ENCODE results near the gene ACACB. TPM values are rescaled to one million over a fixed set of nuclear protein-coding genes. Genes with fewer than 3 reads are reported as not detected.

ACACB gene
- total RNA-seq, 1 experiment from 2014 or later, result 26.2 TPM

DNA sequence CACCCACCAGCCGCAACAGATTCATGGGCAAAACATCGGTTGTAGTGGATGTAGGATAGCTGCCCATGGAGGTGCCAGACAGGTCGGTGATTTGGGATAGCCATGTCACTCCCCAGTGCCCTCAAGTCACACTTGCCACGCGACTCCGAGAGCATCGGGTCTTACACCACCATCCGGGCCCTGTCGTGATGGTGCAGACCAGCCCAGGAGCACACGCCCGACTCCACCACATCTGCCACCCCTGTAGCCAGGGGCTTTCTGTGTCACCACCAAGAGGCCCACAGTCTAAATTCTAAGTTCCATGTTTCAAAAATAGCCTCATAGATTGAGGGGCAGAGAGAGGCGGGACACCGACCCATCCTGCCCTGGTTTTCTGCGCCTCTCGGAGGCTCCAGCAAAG, 174.7 kb downstream of the ACACB start:
- H3K36me3 Mint-ChIP-seq (ENCODE audit: insufficient read depth, unreplicated experiment), result no peaks in the 10 kb centered on the region
- ChIA-PET POLR2A (no interaction called here), CTCF (no interaction called here)
- no TSS peak for BruUV-seq (replicated peaks)
- H3K4me3 Mint-ChIP-seq (ENCODE audit: unreplicated experiment), result no peak overlapping the region
- TF ChIP-seq, protein P1, sequence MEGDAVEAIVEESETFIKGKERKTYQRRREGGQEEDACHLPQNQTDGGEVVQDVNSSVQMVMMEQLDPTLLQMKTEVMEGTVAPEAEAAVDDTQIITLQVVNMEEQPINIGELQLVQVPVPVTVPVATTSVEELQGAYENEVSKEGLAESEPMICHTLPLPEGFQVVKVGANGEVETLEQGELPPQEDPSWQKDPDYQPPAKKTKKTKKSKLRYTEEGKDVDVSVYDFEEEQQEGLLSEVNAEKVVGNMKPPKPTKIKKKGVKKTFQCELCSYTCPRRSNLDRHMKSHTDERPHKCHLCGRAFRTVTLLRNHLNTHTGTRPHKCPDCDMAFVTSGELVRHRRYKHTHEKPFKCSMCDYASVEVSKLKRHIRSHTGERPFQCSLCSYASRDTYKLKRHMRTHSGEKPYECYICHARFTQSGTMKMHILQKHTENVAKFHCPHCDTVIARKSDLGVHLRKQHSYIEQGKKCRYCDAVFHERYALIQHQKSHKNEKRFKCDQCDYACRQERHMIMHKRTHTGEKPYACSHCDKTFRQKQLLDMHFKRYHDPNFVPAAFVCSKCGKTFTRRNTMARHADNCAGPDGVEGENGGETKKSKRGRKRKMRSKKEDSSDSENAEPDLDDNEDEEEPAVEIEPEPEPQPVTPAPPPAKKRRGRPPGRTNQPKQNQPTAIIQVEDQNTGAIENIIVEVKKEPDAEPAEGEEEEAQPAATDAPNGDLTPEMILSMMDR (IDR thresholded peaks at IDR 0.05; ENCODE audit: insufficient read depth in 1 of 2, low read depth in 1 of 2, low read length in 1 of 2, severe bottlenecking in 1 of 2, unreplicated experiment in 1 of 2), result no peak
- H3K36me3 ChIP-seq (ENCODE audit: control insufficient read depth, insufficient read depth, low read length), result no peaks in the 10 kb centered on the region
- H3K9me3 Mint-ChIP-seq (ENCODE audit: unreplicated experiment), result no peaks in the 10 kb centered on the region
- no peaks in the 10 kb centered on the region for H3K4me1 Mint-ChIP-seq (ENCODE audit: low read depth, unreplicated experiment)
- intact Hi-C loops (cut with micrococcal nuclease; ENCODE audit: unreplicated experiment), result no loop called here
- no peak overlapping the region for H3K27ac Mint-ChIP-seq (ENCODE audit: unreplicated experiment)
- H3K9me3 ChIP-seq, result no peaks in the 10 kb centered on the region
- peaks cover 4% of the 10 kb centered on the region for H3K27me3 Mint-ChIP-seq (ENCODE audit: insufficient read depth, unreplicated experiment)
- H3K27me3 ChIP-seq (replicated peaks; ENCODE audit: control insufficient read depth, insufficient read depth, low read length), result no peaks in the 10 kb centered on the region
- no peaks in the 10 kb centered on the region for H3K4me1 ChIP-seq
- H3K4me3 ChIP-seq (ENCODE audit: low read depth, low read length), result no peak overlapping the region
- DNase-seq, result no peak

DNA sequence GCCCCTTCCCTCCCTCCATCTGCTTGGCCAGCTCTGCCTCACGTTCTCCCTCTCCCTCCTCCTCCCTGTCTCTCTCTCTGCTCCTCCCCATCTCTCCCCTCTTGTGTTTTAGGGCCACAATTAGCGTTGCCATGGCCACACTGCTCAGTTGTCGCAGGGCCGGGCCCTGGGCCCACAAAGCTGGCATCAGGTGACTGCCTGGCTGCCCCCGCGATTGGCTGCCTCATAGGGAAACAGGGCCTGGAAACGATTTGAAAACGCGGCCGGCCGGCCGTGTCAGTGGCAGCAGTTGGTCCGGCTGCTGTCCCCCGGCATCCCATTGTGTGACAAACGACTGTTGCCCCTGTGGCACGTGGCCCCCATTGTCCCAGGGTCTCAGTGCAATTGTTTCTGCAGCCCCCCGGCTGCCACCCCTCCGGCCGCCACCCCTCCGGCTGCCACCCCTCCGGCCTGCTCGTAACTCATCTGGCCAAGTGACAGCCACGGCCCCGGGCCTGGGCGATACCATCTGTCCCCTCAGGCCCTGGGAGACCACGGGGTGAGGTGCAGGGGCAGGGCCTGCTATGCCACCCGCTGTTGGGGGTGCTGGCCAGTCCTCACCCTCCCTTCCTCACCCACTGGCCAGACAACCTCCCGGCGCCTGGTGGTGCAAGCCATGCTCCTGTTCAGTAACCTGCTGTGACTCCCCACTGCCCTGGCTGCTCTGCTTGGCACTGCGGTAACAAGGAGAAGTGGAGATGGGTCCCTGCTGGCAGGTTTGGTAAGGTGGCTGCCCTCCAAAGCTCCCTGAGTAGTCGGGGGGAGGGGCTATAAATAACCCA, 175.3 kb downstream of the ACACB start:
- peaks cover 7% of the 10 kb centered on the region for H3K27me3 Mint-ChIP-seq (ENCODE audit: insufficient read depth, unreplicated experiment)

GRCh38 chr12:109292342-109292711, 175.9 kb downstream of the ACACB start:
- Mint-ChIP-seq H3K36me3 (ENCODE audit: insufficient read depth, unreplicated experiment) (no peaks in the 10 kb centered on the region), H3K27me3 (ENCODE audit: insufficient read depth, unreplicated experiment) (peaks cover 7% of the 10 kb centered on the region), H3K4me1 (ENCODE audit: low read depth, unreplicated experiment) (no peaks in the 10 kb centered on the region), H3K9me3 (ENCODE audit: unreplicated experiment) (no peaks in the 10 kb centered on the region), H3K27ac (ENCODE audit: unreplicated experiment) (no peak overlapping the region), H3K4me3 (ENCODE audit: unreplicated experiment) (no peak overlapping the region)
- intact Hi-C loops (cut with micrococcal nuclease; ENCODE audit: unreplicated experiment), result no loop called here
- ChIA-PET CTCF (no interaction called here), POLR2A (no interaction called here)
- BruUV-seq (replicated peaks), result no TSS peak
- TF ChIP-seq, protein P1 (IDR thresholded peaks at IDR 0.05; ENCODE audit: insufficient read depth in 1 of 2, low read depth in 1 of 2, low read length in 1 of 2, severe bottlenecking in 1 of 2, unreplicated experiment in 1 of 2), result no peak
- no peak overlapping the region for H3K4me3 ChIP-seq (ENCODE audit: low read depth, low read length)
- no peaks in the 10 kb centered on the region for H3K9me3 ChIP-seq
- no peaks in the 10 kb centered on the region for H3K4me1 ChIP-seq
- H3K27me3 ChIP-seq (replicated peaks; ENCODE audit: control insufficient read depth, insufficient read depth, low read length), result no peaks in the 10 kb centered on the region
- no peaks in the 10 kb centered on the region for H3K36me3 ChIP-seq (ENCODE audit: control insufficient read depth, insufficient read depth, low read length)
- DNase-seq, result no peak

More for the DNA sequence above, 175.3 kb downstream of the ACACB start:
- H3K9me3 ChIP-seq, result no peaks in the 10 kb centered on the region
- no peak for DNase-seq
- CTCF ChIA-PET, result no interaction called here
- TF ChIP-seq, protein P1 (IDR thresholded peaks at IDR 0.05; ENCODE audit: insufficient read depth in 1 of 2, low read depth in 1 of 2, low read length in 1 of 2, severe bottlenecking in 1 of 2, unreplicated experiment in 1 of 2), result no peak
- H3K4me3 Mint-ChIP-seq (ENCODE audit: unreplicated experiment), result no peak overlapping the region
- BruUV-seq (replicated peaks), result no TSS peak
- no peak overlapping the region for H3K4me3 ChIP-seq (ENCODE audit: low read depth, low read length)
- H3K9me3 Mint-ChIP-seq (ENCODE audit: unreplicated experiment), result no peaks in the 10 kb centered on the region
- no peaks in the 10 kb centered on the region for H3K27me3 ChIP-seq (replicated peaks; ENCODE audit: control insufficient read depth, insufficient read depth, low read length)
- H3K36me3 ChIP-seq (ENCODE audit: control insufficient read depth, insufficient read depth, low read length), result no peaks in the 10 kb centered on the region
- intact Hi-C loops (cut with micrococcal nuclease; ENCODE audit: unreplicated experiment), result no loop called here
- H3K4me1 Mint-ChIP-seq (ENCODE audit: low read depth, unreplicated experiment), result no peaks in the 10 kb centered on the region
- POLR2A ChIA-PET, result no interaction called here
- no peaks in the 10 kb centered on the region for H3K4me1 ChIP-seq
- H3K27ac Mint-ChIP-seq (ENCODE audit: unreplicated experiment), result no peak overlapping the region
- no peaks in the 10 kb centered on the region for H3K36me3 Mint-ChIP-seq (ENCODE audit: insufficient read depth, unreplicated experiment)
